ENCODE data around the gene ARMC2. TPM values are rescaled to one million over a fixed set of nuclear protein-coding genes. Genes with fewer than 3 reads are reported as not detected.

The ARMC2 gene
- total and polyA plus RNA-seq, 2 experiments from 2014 or later: 2.7 to 4.4 TPM

DNA sequence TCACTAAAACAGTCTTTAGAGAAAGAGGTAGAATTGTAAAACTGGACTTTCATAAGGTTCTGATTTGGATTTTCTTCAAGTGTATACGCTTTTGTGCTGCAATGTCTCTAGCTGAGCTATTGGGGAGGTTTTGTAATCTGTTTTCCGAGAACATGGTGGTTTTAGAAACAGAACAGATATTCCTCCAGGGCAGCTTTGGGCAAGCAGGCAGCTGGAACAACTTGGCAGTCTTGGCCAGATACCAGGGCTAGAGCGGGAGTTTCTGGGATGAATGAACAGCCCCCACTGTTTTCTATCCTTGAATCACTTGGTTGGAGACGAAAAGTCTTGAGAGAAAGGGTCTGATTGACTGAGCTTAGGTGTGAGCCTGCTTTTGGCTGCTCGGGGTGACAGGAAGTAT is 17.1 kb upstream of the ARMC2 start (continued):
- TF ChIP-seq, protein P1, sequence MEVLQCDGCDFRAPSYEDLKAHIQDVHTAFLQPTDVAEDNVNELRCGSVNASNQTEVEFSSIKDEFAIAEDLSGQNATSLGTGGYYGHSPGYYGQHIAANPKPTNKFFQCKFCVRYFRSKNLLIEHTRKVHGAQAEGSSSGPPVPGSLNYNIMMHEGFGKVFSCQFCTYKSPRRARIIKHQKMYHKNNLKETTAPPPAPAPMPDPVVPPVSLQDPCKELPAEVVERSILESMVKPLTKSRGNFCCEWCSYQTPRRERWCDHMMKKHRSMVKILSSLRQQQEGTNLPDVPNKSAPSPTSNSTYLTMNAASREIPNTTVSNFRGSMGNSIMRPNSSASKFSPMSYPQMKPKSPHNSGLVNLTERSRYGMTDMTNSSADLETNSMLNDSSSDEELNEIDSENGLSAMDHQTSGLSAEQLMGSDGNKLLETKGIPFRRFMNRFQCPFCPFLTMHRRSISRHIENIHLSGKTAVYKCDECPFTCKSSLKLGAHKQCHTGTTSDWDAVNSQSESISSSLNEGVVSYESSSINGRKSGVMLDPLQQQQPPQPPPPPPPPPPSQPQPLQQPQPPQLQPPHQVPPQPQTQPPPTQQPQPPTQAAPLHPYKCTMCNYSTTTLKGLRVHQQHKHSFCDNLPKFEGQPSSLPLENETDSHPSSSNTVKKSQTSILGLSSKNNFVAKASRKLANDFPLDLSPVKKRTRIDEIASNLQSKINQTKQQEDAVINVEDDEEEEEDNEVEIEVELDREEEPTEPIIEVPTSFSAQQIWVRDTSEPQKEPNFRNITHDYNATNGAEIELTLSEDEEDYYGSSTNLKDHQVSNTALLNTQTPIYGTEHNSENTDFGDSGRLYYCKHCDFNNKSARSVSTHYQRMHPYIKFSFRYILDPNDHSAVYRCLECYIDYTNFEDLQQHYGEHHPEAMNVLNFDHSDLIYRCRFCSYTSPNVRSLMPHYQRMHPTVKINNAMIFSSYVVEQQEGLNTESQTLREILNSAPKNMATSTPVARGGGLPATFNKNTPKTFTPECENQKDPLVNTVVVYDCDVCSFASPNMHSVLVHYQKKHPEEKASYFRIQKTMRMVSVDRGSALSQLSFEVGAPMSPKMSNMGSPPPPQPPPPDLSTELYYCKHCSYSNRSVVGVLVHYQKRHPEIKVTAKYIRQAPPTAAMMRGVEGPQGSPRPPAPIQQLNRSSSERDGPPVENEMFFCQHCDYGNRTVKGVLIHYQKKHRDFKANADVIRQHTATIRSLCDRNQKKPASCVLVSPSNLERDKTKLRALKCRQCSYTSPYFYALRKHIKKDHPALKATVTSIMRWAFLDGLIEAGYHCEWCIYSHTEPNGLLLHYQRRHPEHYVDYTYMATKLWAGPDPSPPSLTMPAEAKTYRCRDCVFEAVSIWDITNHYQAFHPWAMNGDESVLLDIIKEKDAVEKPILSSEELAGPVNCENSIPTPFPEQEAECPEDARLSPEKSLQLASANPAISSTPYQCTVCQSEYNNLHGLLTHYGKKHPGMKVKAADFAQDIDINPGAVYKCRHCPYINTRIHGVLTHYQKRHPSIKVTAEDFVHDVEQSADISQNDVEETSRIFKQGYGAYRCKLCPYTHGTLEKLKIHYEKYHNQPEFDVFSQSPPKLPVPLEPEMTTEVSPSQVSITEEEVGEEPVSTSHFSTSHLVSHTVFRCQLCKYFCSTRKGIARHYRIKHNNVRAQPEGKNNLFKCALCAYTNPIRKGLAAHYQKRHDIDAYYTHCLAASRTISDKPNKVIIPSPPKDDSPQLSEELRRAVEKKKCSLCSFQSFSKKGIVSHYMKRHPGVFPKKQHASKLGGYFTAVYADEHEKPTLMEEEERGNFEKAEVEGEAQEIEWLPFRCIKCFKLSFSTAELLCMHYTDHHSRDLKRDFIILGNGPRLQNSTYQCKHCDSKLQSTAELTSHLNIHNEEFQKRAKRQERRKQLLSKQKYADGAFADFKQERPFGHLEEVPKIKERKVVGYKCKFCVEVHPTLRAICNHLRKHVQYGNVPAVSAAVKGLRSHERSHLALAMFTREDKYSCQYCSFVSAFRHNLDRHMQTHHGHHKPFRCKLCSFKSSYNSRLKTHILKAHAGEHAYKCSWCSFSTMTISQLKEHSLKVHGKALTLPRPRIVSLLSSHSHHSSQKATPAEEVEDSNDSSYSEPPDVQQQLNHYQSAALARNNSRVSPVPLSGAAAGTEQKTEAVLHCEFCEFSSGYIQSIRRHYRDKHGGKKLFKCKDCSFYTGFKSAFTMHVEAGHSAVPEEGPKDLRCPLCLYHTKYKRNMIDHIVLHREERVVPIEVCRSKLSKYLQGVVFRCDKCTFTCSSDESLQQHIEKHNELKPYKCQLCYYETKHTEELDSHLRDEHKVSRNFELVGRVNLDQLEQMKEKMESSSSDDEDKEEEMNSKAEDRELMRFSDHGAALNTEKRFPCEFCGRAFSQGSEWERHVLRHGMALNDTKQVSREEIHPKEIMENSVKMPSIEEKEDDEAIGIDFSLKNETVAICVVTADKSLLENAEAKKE (CRISPR knock-in tag; IDR thresholded peaks at IDR 0.05): no peak

DNA sequence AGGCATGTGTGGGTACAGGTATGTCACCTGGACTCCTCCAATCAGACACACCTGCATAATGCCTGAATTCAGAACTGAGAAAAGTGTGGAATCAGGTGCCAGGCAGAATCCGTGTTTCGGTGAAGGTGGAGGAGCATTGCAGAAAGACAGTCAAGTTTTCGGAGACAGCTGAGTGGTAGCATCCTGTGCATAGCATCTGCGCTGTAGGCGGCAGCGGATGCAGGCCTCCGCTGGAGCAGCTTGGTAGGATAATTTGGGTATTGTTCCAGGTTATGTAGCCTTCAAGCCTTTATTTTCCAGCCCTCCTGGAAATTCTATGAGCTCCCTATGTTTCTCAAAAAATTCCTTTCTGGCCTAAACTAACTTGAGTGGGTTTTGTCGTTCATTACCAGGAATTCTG is 15.5 kb upstream of the ARMC2 start:
- Mint-ChIP-seq H3K27me3 (ENCODE audit: insufficient read depth, low read depth, poor library complexity) (peaks cover under 1% of the 10 kb centered on the region), H3K4me1 (peaks cover 6% of the 10 kb centered on the region), H3K4me3 (no peak overlapping the region), H3K27ac (no peak overlapping the region), H3K9me3 (no peaks in the 10 kb centered on the region; the same call in 2 of the 3 replicates), H3K36me3 (ENCODE audit: low read depth) (no peaks in the 10 kb centered on the region)
- Histone ChIP-seq H3K4me1 (ENCODE audit: insufficient read depth) (peaks cover 8% of the 10 kb centered on the region), H3K27me3 (ENCODE audit: insufficient read depth) (no peaks in the 10 kb centered on the region), H3K9me2 (ENCODE audit: insufficient read depth) (no peaks in the 10 kb centered on the region), H3K4me2 (no peak overlapping the region), H2AFZ (no peak overlapping the region), H3K27ac (ENCODE audit: low read depth) (no peak overlapping the region), H3K4me3 (no peak overlapping the region), H4K20me1 (replicated peaks; ENCODE audit: insufficient read depth) (no peaks in the 10 kb centered on the region), H3F3A (replicated peaks; ENCODE audit: low read depth) (no peaks in the 10 kb centered on the region), H3K79me2 (replicated peaks; ENCODE audit: insufficient read depth) (no peaks in the 10 kb centered on the region), H3K36me3 (ENCODE audit: insufficient read depth) (no peaks in the 10 kb centered on the region)
- DNase-seq (ENCODE audit: low spot score): no peak
- ATAC-seq: no peak
- TF ChIP-seq, protein P1 (CRISPR knock-in tag; IDR thresholded peaks at IDR 0.05): no peak
- no peak for TF ChIP-seq STAT1 (IDR thresholded peaks at IDR 0.05; ENCODE audit: unreplicated experiment)
- TF ChIP-seq, protein P2, sequence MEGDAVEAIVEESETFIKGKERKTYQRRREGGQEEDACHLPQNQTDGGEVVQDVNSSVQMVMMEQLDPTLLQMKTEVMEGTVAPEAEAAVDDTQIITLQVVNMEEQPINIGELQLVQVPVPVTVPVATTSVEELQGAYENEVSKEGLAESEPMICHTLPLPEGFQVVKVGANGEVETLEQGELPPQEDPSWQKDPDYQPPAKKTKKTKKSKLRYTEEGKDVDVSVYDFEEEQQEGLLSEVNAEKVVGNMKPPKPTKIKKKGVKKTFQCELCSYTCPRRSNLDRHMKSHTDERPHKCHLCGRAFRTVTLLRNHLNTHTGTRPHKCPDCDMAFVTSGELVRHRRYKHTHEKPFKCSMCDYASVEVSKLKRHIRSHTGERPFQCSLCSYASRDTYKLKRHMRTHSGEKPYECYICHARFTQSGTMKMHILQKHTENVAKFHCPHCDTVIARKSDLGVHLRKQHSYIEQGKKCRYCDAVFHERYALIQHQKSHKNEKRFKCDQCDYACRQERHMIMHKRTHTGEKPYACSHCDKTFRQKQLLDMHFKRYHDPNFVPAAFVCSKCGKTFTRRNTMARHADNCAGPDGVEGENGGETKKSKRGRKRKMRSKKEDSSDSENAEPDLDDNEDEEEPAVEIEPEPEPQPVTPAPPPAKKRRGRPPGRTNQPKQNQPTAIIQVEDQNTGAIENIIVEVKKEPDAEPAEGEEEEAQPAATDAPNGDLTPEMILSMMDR (conservative IDR thresholded peaks at IDR 0.05; ENCODE audit: low read depth in 2 of 2): no peak
- TF ChIP-seq ZNF331 (CRISPR knock-in tag; IDR thresholded peaks at IDR 0.05; ENCODE audit: low read depth): no peak
- no peak for TF ChIP-seq POLR2AphosphoS5 (IDR thresholded peaks at IDR 0.05; ENCODE audit: low read depth)
- TF ChIP-seq ZNF114 (CRISPR knock-in tag; IDR thresholded peaks at IDR 0.05): no peak

Data from GM23338 (cell line).